ENCODE data around the gene ADAMTSL3. TPM values are rescaled to one million over a fixed set of nuclear protein-coding genes. Genes with fewer than 3 reads are reported as not detected.
"Not testable (repeated sequence)": the region's sequence is repeated elsewhere in the genome, so short reads cannot be mapped to it uniquely, and the experiment has no call there.

ADAMTSL3 gene
- total RNA-seq, 4 donors from 2014 or later: 4.9 to 8.8 (median 6.8) TPM

DNA sequence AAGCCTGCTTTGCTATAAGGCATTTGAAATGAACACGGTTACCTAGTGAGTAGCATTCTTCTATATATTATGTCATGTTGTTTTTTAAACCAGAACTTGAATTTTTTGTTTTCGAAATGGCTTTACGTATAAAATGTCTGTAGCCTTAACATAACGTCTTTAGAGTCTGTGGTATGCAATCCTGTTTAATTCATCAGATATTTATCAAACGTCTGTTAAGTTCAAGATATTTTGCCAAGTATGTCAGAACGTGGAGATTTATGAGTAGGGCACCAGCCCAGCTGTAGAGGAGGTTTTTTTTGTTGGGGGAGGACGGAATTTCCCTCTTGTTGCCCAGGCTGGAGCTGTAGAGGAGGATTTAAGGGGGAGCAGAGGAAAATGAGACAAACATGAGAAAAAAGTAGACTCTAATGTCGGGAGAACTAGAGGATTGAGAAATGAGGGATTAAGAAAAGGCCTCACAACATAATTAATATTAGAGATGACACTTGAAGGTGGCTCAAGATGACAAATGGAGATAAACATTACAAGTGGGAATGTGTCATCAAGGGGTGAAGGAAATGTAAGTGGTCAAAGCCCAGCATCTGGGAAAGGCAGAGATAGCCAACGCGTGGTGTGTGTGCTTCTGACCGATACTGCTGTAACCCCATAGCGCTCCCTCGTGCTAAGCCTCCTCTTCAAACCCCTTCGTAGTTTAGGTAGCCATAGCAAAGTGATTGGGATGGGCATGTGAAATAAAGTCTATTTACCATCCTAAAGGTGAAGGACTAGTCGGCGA is 427.7 kb downstream of the ADAMTSL3 start:
- Histone ChIP-seq H3K4me1 (peaks cover 0 to 9% (median 1%) of the 10 kb centered on the region in 4 donors), H3K9me3 (no peaks in the 10 kb centered on the region), H3K27ac (no peak overlapping the region), H3K27me3 (peaks cover 45% of the 10 kb centered on the region), H3K4me3 (no peak overlapping the region), H3K36me3 (no peaks in the 10 kb centered on the region)
- DNase-seq: no peak
- WGBS, 2 donors (ENCODE audit: low coverage in 1 of 2): 72 to 80% methylated on average over 8 to 16 of the region's 16 CpGs
- in situ Hi-C loops (cut with MboI; ENCODE audit: low pct_ligation_motif_present in 1 of 4, low pct_unique_long_range_greater_than_20kb in 1 of 4, low sequenced_read_pairs in 3 of 4): no loop called here
- intact Hi-C loops (cut with DNase I; ENCODE audit: low total_unique reads): no loop called here
- TF ChIP-seq, protein P1, sequence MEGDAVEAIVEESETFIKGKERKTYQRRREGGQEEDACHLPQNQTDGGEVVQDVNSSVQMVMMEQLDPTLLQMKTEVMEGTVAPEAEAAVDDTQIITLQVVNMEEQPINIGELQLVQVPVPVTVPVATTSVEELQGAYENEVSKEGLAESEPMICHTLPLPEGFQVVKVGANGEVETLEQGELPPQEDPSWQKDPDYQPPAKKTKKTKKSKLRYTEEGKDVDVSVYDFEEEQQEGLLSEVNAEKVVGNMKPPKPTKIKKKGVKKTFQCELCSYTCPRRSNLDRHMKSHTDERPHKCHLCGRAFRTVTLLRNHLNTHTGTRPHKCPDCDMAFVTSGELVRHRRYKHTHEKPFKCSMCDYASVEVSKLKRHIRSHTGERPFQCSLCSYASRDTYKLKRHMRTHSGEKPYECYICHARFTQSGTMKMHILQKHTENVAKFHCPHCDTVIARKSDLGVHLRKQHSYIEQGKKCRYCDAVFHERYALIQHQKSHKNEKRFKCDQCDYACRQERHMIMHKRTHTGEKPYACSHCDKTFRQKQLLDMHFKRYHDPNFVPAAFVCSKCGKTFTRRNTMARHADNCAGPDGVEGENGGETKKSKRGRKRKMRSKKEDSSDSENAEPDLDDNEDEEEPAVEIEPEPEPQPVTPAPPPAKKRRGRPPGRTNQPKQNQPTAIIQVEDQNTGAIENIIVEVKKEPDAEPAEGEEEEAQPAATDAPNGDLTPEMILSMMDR (IDR thresholded peaks at IDR 0.05): no peak
- TF ChIP-seq POLR2A (IDR thresholded peaks at IDR 0.05) (no peak), POLR2AphosphoS5 (IDR thresholded peaks at IDR 0.05) (no peak), EP300 (IDR thresholded peaks at IDR 0.05; ENCODE audit: low read depth) (no peak)

DNA sequence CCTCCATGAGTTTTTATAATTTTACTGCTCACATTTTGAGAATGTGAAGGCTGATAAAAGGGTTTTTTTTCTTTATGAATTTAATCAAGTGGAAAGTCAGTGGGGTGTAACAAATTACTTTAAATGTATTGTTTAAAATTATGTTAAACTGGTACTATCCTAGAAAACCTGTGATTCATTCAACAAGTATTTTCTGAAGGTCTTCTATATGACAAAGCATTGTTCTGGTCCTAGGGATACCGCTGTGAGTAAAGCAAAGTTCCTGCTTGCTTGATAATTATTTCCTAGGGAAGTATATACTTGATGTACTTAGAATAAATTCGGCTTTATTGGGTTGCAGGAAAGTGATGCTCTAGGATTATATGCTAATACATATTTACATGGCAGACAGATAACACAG is 428.8 kb downstream of the ADAMTSL3 start:
- H3K27me3 ChIP-seq: peaks cover 45% of the 10 kb centered on the region
- no peaks in the 10 kb centered on the region for H3K36me3 ChIP-seq
- TF ChIP-seq, protein P1 (IDR thresholded peaks at IDR 0.05): no peak
- TF ChIP-seq EP300 (IDR thresholded peaks at IDR 0.05; ENCODE audit: low read depth) (no peak), POLR2AphosphoS5 (IDR thresholded peaks at IDR 0.05) (no peak), POLR2A (IDR thresholded peaks at IDR 0.05) (no peak)
- in situ Hi-C loops (cut with MboI; ENCODE audit: low pct_ligation_motif_present in 1 of 4, low pct_unique_long_range_greater_than_20kb in 1 of 4, low sequenced_read_pairs in 3 of 4): no loop called here
- H3K9me3 ChIP-seq: no peaks in the 10 kb centered on the region
- intact Hi-C loops (cut with DNase I; ENCODE audit: low total_unique reads): no loop called here
- WGBS, 2 donors (ENCODE audit: low coverage in 1 of 2): 76 to 78% methylated on average over 2 of the region's 2 CpGs
- H3K27ac ChIP-seq: no peak overlapping the region
- DNase-seq: no peak
- H3K4me1 ChIP-seq: peaks cover 0 to 9% (median 1%) of the 10 kb centered on the region in 4 donors
- H3K4me3 ChIP-seq: no peak overlapping the region

DNA sequence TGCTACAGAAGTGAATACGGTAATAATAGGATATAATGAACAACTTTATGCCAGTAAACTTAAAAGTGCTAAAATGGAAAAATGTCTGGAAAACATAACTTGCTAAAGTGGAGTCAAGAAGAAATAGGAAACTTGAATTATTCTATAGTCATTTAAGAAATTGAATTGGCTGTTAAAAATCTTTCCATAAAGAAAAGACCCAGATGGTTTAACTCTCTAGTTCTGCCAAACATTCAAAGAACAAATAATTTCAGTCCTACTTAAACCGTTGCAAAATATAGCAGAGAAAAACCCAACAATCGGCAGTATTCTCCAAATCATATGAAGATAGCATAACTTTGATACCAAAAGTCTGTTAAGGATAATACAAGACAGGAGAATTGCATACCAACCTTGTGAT is 432.1 kb downstream of the ADAMTSL3 start:
- peaks cover 16% of the 10 kb centered on the region for H3K27me3 ChIP-seq
- intact Hi-C loops (cut with DNase I; ENCODE audit: low total_unique reads); H3K9me3 ChIP-seq; H3K36me3 ChIP-seq; H3K4me3 ChIP-seq; DNase-seq; in situ Hi-C loops (cut with MboI; ENCODE audit: low pct_ligation_motif_present in 1 of 4, low pct_unique_long_range_greater_than_20kb in 1 of 4, low sequenced_read_pairs in 3 of 4); H3K27ac ChIP-seq; H3K4me1 ChIP-seq: not testable (repeated sequence)
- 68 to 74% methylated on average over 3 of the region's 3 CpGs for WGBS, 2 donors (ENCODE audit: low coverage in 1 of 2)

Small RNA genes within 50 kb of the gene (small RNA-seq; reads per million reads assigned to genes)
- 0 reads per million in 4 donors for gene RNU6-1339P
- 0 reads per million in 4 donors for gene RNU6-401P

Other genes with a start within 250 kb of the ADAMTSL3 start
- gene SH3GL3, start 206.8 kb upstream of the ADAMTSL3 start, total RNA-seq: not detected

Measured in transverse colon (tissue), 4 donors.